NT2/D1 (cell line): ENCODE measurements around the gene ZNF862.

Source experiments
- SUZ12 ChIP-seq: IDR thresholded peaks from 2 replicates; pipeline ENCODE4 v1.6.1; 2011; ENCODE audit not compliant: insufficient read length, insufficient read depth; ENCODE audit errors: extremely low read depth
- ZNF274 ChIP-seq: IDR thresholded peaks from 2 replicates; pipeline ENCODE4 v1.6.1; 2011; ENCODE audit warnings: mild to moderate bottlenecking, low read depth, low read length

DNA sequence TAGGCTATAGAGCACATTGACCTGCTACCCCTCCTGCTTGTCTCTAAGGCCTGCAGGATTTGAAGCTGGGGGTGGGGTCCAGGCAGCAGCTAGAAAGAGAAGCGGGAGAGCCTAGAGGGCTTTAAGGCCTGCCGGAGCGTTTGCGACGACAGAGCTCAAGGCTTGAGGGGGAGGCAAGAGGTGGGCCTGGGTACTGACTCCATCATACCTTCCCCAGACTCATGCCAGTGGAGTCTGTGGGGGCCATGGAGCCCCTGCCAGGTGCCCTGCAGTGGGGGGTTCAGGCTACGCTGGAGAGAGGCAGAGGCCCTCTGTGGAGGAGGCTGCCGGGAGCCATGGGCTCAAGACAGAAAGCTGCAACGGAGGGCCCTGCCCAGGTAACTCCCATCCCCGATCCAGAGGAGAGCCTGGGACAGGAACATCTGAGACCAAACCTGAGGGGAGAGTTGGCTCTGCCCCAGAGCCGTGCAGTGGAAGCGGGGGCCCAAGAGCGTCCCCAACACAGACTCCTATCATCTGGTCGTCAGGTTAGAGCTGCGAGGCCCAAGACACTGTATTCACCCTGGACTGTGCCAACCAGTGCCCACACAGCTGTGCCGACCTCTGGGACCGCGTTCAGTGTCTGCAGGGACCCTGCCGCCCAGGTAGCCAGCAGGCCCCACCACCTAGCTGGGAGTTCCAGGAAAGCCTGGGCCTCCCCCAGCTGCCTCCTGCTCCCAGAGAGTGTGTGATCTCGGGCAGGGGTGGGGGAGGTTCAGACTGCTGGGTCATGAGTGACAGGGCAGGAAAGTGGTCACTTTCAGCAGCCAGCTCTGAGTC lies 13.2 kb upstream of the ZNF862 start:
- TF ChIP-seq SUZ12 (no peak), ZNF274 (no peak)
